Hepatocyte (in vitro differentiated cells): ENCODE data around the gene ARL6. TPM values are rescaled to one million over a fixed set of nuclear protein-coding genes. Genes with fewer than 3 reads are reported as not detected.

Experiments
- DNase-seq: peaks from one replicate; pipeline ENCODE4 v3.0.0-alpha.2; 2016; ENCODE audit warnings: low spot score
- H2AFZ ChIP-seq: fragments of 200-600 bp; sonication (generic); 2 replicates; pipeline ENCODE4 v1.6.0; 2016; ENCODE audit warnings: antibody characterized with exemption, mild to moderate bottlenecking
- H3K27ac ChIP-seq: fragments of 200-600 bp; sonication (generic); 2 replicates; pipeline ENCODE4 v1.5.1; 2016; ENCODE audit warnings: mild to moderate bottlenecking
- H3K27me3 ChIP-seq: fragments of 200-600 bp; sonication (generic); 2 replicates; pipeline ENCODE4 v1.6.1; 2016
- H3K36me3 ChIP-seq: fragments of 200-600 bp; sonication (generic); replicated peaks from 2 replicates; pipeline ENCODE4 v1.5.1; 2016; ENCODE audit warnings: low read depth; ENCODE audit not compliant: insufficient read depth
- H3K4me1 ChIP-seq: fragments of 200-600 bp; sonication (generic); 2 replicates; pipeline ENCODE4 v1.5.1; 2016; ENCODE audit warnings: mild to moderate bottlenecking, moderate library complexity; ENCODE audit not compliant: insufficient read depth
- H3K4me2 ChIP-seq: fragments of 200-600 bp; sonication (generic); 2 replicates; pipeline ENCODE4 v1.6.0; 2016
- H3K4me3 ChIP-seq: fragments of 200-600 bp; sonication (generic); 2 replicates; pipeline ENCODE4 v1.5.1; 2016; ENCODE audit warnings: mild to moderate bottlenecking
- H3K79me2 ChIP-seq: fragments of 200-600 bp; sonication (generic); 2 replicates; pipeline ENCODE4 v1.6.0; 2017; ENCODE audit warnings: mild to moderate bottlenecking
- H3K9me2 ChIP-seq: fragments of 200-600 bp; sonication (generic); replicated peaks from 2 replicates; pipeline ENCODE4 v1.6.0; 2017; ENCODE audit warnings: mild to moderate bottlenecking; ENCODE audit not compliant: insufficient read depth
- H3K9me3 ChIP-seq: fragments of 200-600 bp; sonication (generic); 2 replicates; pipeline ENCODE4 v1.5.1; 2016; ENCODE audit warnings: low read depth, mild to moderate bottlenecking
- H4K20me1 ChIP-seq: fragments of 200-600 bp; sonication (generic); 2 replicates; pipeline ENCODE4 v1.6.0; 2016; ENCODE audit warnings: mild to moderate bottlenecking; ENCODE audit not compliant: insufficient read depth, poor library complexity, severe bottlenecking
- EZH2 ChIP-seq: fragments of 200-600 bp; sonication (generic); IDR thresholded peaks from 2 replicates; pipeline ENCODE4 v1.6.1; 2016; ENCODE audit warnings: antibody characterized with exemption, mild to moderate bottlenecking, borderline replicate concordance
- EZH2phosphoT487 ChIP-seq: fragments of 200-600 bp; sonication (generic); IDR thresholded peaks from one replicate; pipeline ENCODE4 v1.6.1; 2018; ENCODE audit warnings: antibody characterized with exemption, mild to moderate bottlenecking, low read depth, moderate library complexity; ENCODE audit not compliant: unreplicated experiment, severe bottlenecking
- WGBS: methylation state at CpG from one replicate; pipeline ENCODE4 v1.1.6; 2016; ENCODE audit warnings: low lambda C conversion rate; ENCODE audit errors: missing lambda C conversion rate; 5-methylcytosine and 5-hydroxymethylcytosine counted together
- polyA plus RNA-seq: library from polyadenylated mRNA; unstranded; fragments of >200 nt; fragmentation: Nextera tagmentation; extraction: Ambion mirVana; gene quantifications from 2 replicates; pipeline ENCODE4 v1.2.1, GENCODE V29; 2016
- total RNA-seq: library from RNA; depleted of rRNA; stranded (reverse); fragments of >200 nt; gene quantifications from 2 replicates; pipeline ENCODE4 v1.2.3, GENCODE V29; 2014
- TF ChIP-seq, protein P1 (sequence below): fragments of 200-600 bp; sonication (generic); IDR thresholded peaks from 2 replicates; pipeline ENCODE4 v1.5.1; 2016; ENCODE audit warnings: antibody characterized with exemption, mild to moderate bottlenecking; ENCODE audit not compliant: poor library complexity

Gene ARL6
- total and polyA plus RNA-seq, 2 experiments from 2014 or later, result 4.0 to 8.5 TPM

GRCh38 chr3:97744289-97744688 lies 20.3 kb upstream of the ARL6 start:
- Histone ChIP-seq H3K4me2 (no peak overlapping the region), H3K36me3 (no peaks in the 10 kb centered on the region), H3K27me3 (no peaks in the 10 kb centered on the region), H3K4me1 (no peaks in the 10 kb centered on the region), H3K9me3 (no peaks in the 10 kb centered on the region), H2AFZ (no peak overlapping the region), H3K9me2 (no peaks in the 10 kb centered on the region), H3K4me3 (no peak overlapping the region), H3K79me2 (no peaks in the 10 kb centered on the region), H4K20me1 (no peaks in the 10 kb centered on the region), H3K27ac (no peak overlapping the region)
- DNase-seq, result no peak
- 58% methylated on average over 3 of the region's 3 CpGs for WGBS
- no peak for TF ChIP-seq EZH2
- no peak for TF ChIP-seq EZH2phosphoT487
- TF ChIP-seq, protein P1, sequence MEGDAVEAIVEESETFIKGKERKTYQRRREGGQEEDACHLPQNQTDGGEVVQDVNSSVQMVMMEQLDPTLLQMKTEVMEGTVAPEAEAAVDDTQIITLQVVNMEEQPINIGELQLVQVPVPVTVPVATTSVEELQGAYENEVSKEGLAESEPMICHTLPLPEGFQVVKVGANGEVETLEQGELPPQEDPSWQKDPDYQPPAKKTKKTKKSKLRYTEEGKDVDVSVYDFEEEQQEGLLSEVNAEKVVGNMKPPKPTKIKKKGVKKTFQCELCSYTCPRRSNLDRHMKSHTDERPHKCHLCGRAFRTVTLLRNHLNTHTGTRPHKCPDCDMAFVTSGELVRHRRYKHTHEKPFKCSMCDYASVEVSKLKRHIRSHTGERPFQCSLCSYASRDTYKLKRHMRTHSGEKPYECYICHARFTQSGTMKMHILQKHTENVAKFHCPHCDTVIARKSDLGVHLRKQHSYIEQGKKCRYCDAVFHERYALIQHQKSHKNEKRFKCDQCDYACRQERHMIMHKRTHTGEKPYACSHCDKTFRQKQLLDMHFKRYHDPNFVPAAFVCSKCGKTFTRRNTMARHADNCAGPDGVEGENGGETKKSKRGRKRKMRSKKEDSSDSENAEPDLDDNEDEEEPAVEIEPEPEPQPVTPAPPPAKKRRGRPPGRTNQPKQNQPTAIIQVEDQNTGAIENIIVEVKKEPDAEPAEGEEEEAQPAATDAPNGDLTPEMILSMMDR, result no peak

DNA sequence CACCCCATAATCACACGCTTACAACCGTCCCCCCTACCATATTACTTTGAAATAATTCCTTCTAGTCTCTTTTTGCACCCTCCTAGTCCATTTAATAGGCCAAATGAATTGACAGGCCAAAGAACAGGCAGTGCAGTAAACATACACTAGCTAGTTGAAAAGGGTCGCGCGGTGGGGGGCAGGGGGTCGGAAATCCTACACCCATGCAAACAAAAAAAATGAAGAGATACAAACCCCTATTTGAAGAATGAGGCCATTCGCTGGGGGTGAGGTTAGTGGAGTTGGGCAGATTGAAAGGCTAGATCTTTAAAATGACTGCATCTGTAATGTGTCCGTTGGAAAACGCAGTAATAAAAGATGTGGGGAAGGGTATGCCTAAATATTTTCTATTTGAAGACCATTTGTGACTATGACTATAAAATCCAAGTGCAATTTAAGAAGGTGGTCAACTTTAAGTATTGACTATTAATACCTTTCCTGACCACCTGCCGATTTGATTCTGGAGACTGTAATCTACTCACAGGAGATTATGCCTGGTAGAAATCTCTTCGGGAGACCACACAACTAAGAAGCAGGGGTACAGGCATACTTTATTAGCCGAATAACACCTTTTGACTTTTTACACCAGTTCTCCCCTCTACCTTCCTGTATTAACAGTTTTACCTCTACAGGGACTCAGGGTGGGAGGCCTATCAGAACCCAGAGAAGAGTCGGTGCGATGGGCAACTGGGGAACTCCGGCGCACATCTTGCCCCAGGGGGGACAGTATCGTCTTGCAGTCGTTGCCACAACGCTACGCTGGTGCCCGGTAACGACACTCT lies 762 bp upstream of the ARL6 start:
- H3K4me1 ChIP-seq, result peaks cover 3% of the 10 kb centered on the region
- peaks cover 18% of the 10 kb centered on the region for H3K79me2 ChIP-seq
- WGBS, result 15% methylated on average over 22 of the region's 22 CpGs
- H3K9me3 ChIP-seq, result no peaks in the 10 kb centered on the region
- H3K4me2 ChIP-seq, result peak overlapping the region; percentile 79
- H3K4me3 ChIP-seq, result peak overlapping the region; percentile 76
- TF ChIP-seq EZH2phosphoT487 (no peak), EZH2 (no peak)
- TF ChIP-seq, protein P1, result no peak
- peak overlapping the region; percentile 81 for H3K27ac ChIP-seq
- peak overlapping the region; percentile 92 for H2AFZ ChIP-seq
- DNase-seq, result no peak
- no peaks in the 10 kb centered on the region for H3K27me3 ChIP-seq
- H3K9me2 ChIP-seq, result no peaks in the 10 kb centered on the region
- H3K36me3 ChIP-seq, result no peaks in the 10 kb centered on the region
- H4K20me1 ChIP-seq, result no peaks in the 10 kb centered on the region

DNA sequence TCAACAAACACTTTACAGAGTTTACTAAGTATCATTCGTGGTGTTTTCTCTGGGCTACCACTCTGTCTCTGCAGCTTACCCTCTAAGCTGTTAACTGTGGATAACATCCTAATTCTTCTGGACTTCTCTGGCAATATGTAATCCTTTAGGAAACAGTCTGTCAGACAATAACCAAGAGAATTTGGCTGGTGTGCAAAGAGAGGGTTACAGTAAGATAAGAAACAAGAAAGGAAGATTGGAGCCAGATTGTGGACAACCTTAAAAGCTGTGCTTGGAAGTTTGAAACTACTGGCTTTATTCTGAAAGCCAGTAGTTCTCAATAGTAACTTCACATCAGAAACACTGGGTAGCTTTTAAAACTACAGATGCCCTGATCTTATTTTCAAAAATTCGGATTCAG lies 778 bp downstream of the ARL6 start:
- Histone ChIP-seq H3K36me3 (peaks cover 3% of the 10 kb centered on the region), H3K9me3 (no peaks in the 10 kb centered on the region), H3K9me2 (no peaks in the 10 kb centered on the region), H3K4me1 (peaks cover 3% of the 10 kb centered on the region), H2AFZ (peak overlapping the region; percentile 92), H3K27me3 (no peaks in the 10 kb centered on the region), H3K4me3 (peak overlapping the region; percentile 76), H4K20me1 (no peaks in the 10 kb centered on the region), H3K27ac (no peak overlapping the region), H3K79me2 (peaks cover 21% of the 10 kb centered on the region), H3K4me2 (peak overlapping the region; percentile 79)
- TF ChIP-seq, protein P1, result no peak
- no peak for TF ChIP-seq EZH2phosphoT487
- no peak for TF ChIP-seq EZH2
- DNase-seq, result no peak
- 17% methylated on average over 2 of the region's 2 CpGs for WGBS
